Tibial nerve (tissue), 4 donors: ENCODE data around the gene GALNS. TPM values are rescaled to one million over a fixed set of nuclear protein-coding genes. Genes with fewer than 3 reads are reported as not detected.
A peak's percentile ranks its signal among the peaks of the same experiment; 100 is the strongest.

ENCODE experiments used
- DNase-seq, 2 donors: peaks; one replicate each; pipeline ENCODE4 v3.0.0-alpha.2; 2019; ENCODE audit warnings: low spot score in 2 of 2
- H3K27ac ChIP-seq, 4 donors: fragments of 200-600 bp; sonication (generic) in 3 of 4; one replicate each; pipeline ENCODE4 v1.5.1; 2017 to 2019; ENCODE audit warnings: mild to moderate bottlenecking in 1 of 4
- H3K27me3 ChIP-seq, 2 donors: fragments of 200-600 bp; sonication (generic) in 1 of 2; one replicate each; pipeline versions ENCODE4 v1.5.1 to v1.6.0; 2017 to 2019
- H3K36me3 ChIP-seq, 3 donors: fragments of 200-600 bp; sonication (generic); one replicate each; pipeline ENCODE4 v1.5.1; 2018 to 2019
- H3K4me1 ChIP-seq, 4 donors: fragments of 200-600 bp; sonication (generic) in 3 of 4; one replicate each; pipeline ENCODE4 v1.5.1; 2017 to 2019
- H3K4me3 ChIP-seq, 4 donors: fragments of 200-600 bp; sonication (generic) in 3 of 4; one replicate each; pipeline ENCODE4 v1.5.1; 2017 to 2019; ENCODE audit warnings: mild to moderate bottlenecking in 1 of 4, moderate library complexity in 1 of 4
- H3K9me3 ChIP-seq, 4 donors: fragments of 200-600 bp; sonication (generic) in 3 of 4; one replicate each; pipeline ENCODE4 v1.5.1; 2017 to 2019
- CTCF ChIP-seq, 5 experiments: fragments of 200-600 bp in 3 of 5; fragments of 450-650 bp in 2 of 5; sonication (generic) in 3 of 5; IDR thresholded peaks; one replicate each; pipeline ENCODE4 v1.5.1; 2016 to 2019; ENCODE audit warnings: antibody characterized with exemption in 5 of 5, mild to moderate bottlenecking in 3 of 5, moderate library complexity in 2 of 5
- EP300 ChIP-seq, 2 donors: sonication (generic); formaldehyde crosslinking; IDR thresholded peaks; one replicate each; pipeline ENCODE4 v1.6.1; 2017; ENCODE audit warnings: antibody characterized with exemption in 2 of 2, mild to moderate bottlenecking in 1 of 2
- POLR2A ChIP-seq, 2 donors: fragments of 450-650 bp; IDR thresholded peaks; one replicate each; pipeline ENCODE4 v1.6.1; 2017; ENCODE audit warnings: antibody characterized with exemption in 2 of 2, mild to moderate bottlenecking in 2 of 2, moderate library complexity in 2 of 2
- WGBS, 2 donors: methylation state at CpG; one replicate each; pipeline ENCODE4 v1.1.5; 2018; 5-methylcytosine and 5-hydroxymethylcytosine counted together
- total RNA-seq, 4 donors: library from RNA; depleted of rRNA; stranded (reverse); fragments of >200 nt; gene quantifications; one replicate each; pipeline ENCODE4 v1.1.0, GENCODE V29; 2016

Gene GALNS
- total RNA-seq, 4 donors from 2014 or later = 15.1 to 80.1 (median 43.2) TPM

GRCh38 chr16:88778271-88778525, 78.5 kb downstream of the GALNS start:
- TF ChIP-seq CTCF (IDR thresholded peaks at IDR 0.05) = no peak
- no peak for TF ChIP-seq POLR2A (IDR thresholded peaks at IDR 0.05)
- no peak for TF ChIP-seq EP300 (IDR thresholded peaks at IDR 0.05)
- no peaks in the 10 kb centered on the region for H3K27me3 ChIP-seq
- no peak for DNase-seq
- H3K9me3 ChIP-seq = no peaks in the 10 kb centered on the region
- H3K4me3 ChIP-seq = no peak overlapping the region
- H3K36me3 ChIP-seq = no peaks in the 10 kb centered on the region
- H3K4me1 ChIP-seq = peaks cover 0 to 95% (median 61%) of the 10 kb centered on the region in 4 donors
- WGBS, 2 donors = 64 to 67% methylated on average over 7 of the region's 7 CpGs
- peak overlapping the region in 1 of 4 donors; percentile 97 for H3K27ac ChIP-seq

- H3K27ac ChIP-seq = peak overlapping the region in 1 of 4 donors; percentile 97
- H3K36me3 ChIP-seq = no peaks in the 10 kb centered on the region
- no peaks in the 10 kb centered on the region for H3K9me3 ChIP-seq
- 76 to 77% methylated on average over 32 to 34 of the region's 34 CpGs for WGBS, 2 donors
- no peak for DNase-seq
- no peak for TF ChIP-seq EP300 (IDR thresholded peaks at IDR 0.05)
- TF ChIP-seq CTCF (IDR thresholded peaks at IDR 0.05) = no peak
- no peak for TF ChIP-seq POLR2A (IDR thresholded peaks at IDR 0.05)
- H3K27me3 ChIP-seq = no peaks in the 10 kb centered on the region
- no peak overlapping the region for H3K4me3 ChIP-seq
- peaks cover 0 to 95% (median 61%) of the 10 kb centered on the region in 4 donors for H3K4me1 ChIP-seq
These were observed 79.1 kb downstream of the GALNS start for GRCh38 chr16:88777471-88778270.

- TF ChIP-seq EP300 (IDR thresholded peaks at IDR 0.05) = no peak
- TF ChIP-seq CTCF (IDR thresholded peaks at IDR 0.05) = no peak
- no peak for TF ChIP-seq POLR2A (IDR thresholded peaks at IDR 0.05)
- WGBS, 2 donors = 81 to 86% methylated on average over 16 to 18 of the region's 18 CpGs
- no peak overlapping the region for H3K4me3 ChIP-seq
- H3K27me3 ChIP-seq = no peaks in the 10 kb centered on the region
- no peaks in the 10 kb centered on the region for H3K36me3 ChIP-seq
- DNase-seq = no peak
- peaks cover 0 to 94% (median 55%) of the 10 kb centered on the region in 4 donors for H3K4me1 ChIP-seq
- H3K9me3 ChIP-seq = no peaks in the 10 kb centered on the region
- no peak overlapping the region for H3K27ac ChIP-seq
These were observed 80.9 kb downstream of the GALNS start for GRCh38 chr16:88775825-88776224.

- 90 to 91% methylated on average over 32 of the region's 32 CpGs for WGBS, 2 donors
- Histone ChIP-seq H3K4me3 (no peak overlapping the region), H3K27me3 (no peaks in the 10 kb centered on the region), H3K27ac (peak overlapping the region in 1 of 4 donors; percentile 81), H3K36me3 (no peaks in the 10 kb centered on the region), H3K4me1 (peaks cover 0 to 94% (median 54%) of the 10 kb centered on the region in 4 donors), H3K9me3 (no peaks in the 10 kb centered on the region)
- DNase-seq = no peak
- no peak for TF ChIP-seq POLR2A (IDR thresholded peaks at IDR 0.05)
- no peak for TF ChIP-seq CTCF (IDR thresholded peaks at IDR 0.05)
- no peak for TF ChIP-seq EP300 (IDR thresholded peaks at IDR 0.05)
These were observed 82.0 kb downstream of the GALNS start for GRCh38 chr16:88774544-88775393.

- no peak for DNase-seq
- Histone ChIP-seq H3K4me1 (peaks cover 0 to 94% (median 53%) of the 10 kb centered on the region in 4 donors), H3K27me3 (no peaks in the 10 kb centered on the region), H3K27ac (peak overlapping the region in 2 of 4 donors; percentile 81 to 83), H3K9me3 (no peaks in the 10 kb centered on the region), H3K4me3 (no peak overlapping the region), H3K36me3 (no peaks in the 10 kb centered on the region)
- TF ChIP-seq EP300 (IDR thresholded peaks at IDR 0.05) (no peak), POLR2A (IDR thresholded peaks at IDR 0.05) (no peak), CTCF (IDR thresholded peaks at IDR 0.05) (no peak)
- 37 to 49% methylated on average over 10 to 11 of the region's 12 CpGs for WGBS, 2 donors
These were observed 82.9 kb downstream of the GALNS start for GRCh38 chr16:88773812-88774291.
